ENCODE measurements around the gene ERMARD.

DNA sequence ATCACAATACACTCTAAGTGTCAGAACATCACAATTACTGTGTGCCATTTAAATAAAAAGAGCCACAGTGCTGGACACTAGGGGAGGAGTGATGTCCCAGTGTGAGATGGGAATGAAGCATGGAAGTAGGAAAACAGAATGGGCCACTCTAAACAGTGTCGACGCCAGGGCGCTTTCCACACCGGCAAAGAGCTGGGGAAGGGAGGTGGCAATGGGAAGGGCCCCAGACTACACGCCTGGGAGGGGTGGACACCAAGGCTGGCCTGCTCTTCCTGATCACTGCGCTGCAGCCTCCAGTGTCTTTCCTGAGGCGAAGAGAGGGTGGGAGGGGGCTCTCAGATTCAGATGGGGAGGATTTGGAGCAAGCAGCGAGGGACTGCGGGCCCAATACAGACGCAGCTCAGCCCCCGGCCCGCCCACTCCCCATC, 75.9 kb downstream of the ERMARD start:
- TF ChIP-seq POLR2A (IDR thresholded peaks at IDR 0.05): no peak
- TF ChIP-seq, protein P1, sequence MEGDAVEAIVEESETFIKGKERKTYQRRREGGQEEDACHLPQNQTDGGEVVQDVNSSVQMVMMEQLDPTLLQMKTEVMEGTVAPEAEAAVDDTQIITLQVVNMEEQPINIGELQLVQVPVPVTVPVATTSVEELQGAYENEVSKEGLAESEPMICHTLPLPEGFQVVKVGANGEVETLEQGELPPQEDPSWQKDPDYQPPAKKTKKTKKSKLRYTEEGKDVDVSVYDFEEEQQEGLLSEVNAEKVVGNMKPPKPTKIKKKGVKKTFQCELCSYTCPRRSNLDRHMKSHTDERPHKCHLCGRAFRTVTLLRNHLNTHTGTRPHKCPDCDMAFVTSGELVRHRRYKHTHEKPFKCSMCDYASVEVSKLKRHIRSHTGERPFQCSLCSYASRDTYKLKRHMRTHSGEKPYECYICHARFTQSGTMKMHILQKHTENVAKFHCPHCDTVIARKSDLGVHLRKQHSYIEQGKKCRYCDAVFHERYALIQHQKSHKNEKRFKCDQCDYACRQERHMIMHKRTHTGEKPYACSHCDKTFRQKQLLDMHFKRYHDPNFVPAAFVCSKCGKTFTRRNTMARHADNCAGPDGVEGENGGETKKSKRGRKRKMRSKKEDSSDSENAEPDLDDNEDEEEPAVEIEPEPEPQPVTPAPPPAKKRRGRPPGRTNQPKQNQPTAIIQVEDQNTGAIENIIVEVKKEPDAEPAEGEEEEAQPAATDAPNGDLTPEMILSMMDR (IDR thresholded peaks at IDR 0.05): no peak
